RWPE1 (cell line): ENCODE measurements around the gene OLFM2.

Experiments
- CTCF ChIA-PET: fragments of 350-600 bp; sonication (Branson Sonifier 250); formaldehyde crosslinking; extraction: SDS; loops from one replicate; lab custom pipeline; 2021; lab: Yijun Ruan, JAX
- POLR2A ChIA-PET: fragments of 400-600 bp; formaldehyde crosslinking; extraction: SDS; loops from one replicate; lab custom pipeline; 2020; ENCODE audit warnings: antibody characterized with exemption; ENCODE audit not compliant: low non-redundant PET; lab: Yijun Ruan, JAX
- DNase-seq: peaks from one replicate; pipeline ENCODE4 v3.0.0; 2012; ENCODE audit warnings: low spot score
- H3K27ac ChIP-seq: fragments of 450-650 bp; 2 replicates; pipeline ENCODE4 v1.5.1; 2017
- CTCF ChIP-seq: fragments of 450-650 bp; conservative IDR thresholded peaks from 2 replicates; pipeline ENCODE4 v1.5.1; 2017; ENCODE audit warnings: low read depth, mild to moderate bottlenecking

The OLFM2 gene

GRCh38 chr19:9860407-9860806 lies 75.9 kb downstream of the OLFM2 start:
- no peak for DNase-seq
- TF ChIP-seq CTCF: no peak
- no peak overlapping the region for H3K27ac ChIP-seq
- CTCF ChIA-PET: interaction anchor here (0.6 kb wide), 2 partner anchors 54 to 390 kb away, joined by 3 to 4 read pairs; no protein-coding TSS in a partner anchor
- POLR2A ChIA-PET: no interaction called here

- POLR2A ChIA-PET: no interaction called here
- CTCF ChIA-PET: interaction anchor here (0.5 to 0.8 kb wide), 2 partner anchors 11 to 19 kb away, joined by 3 read pairs; no protein-coding TSS in a partner anchor
These were observed 77.5 kb downstream of the OLFM2 start for GRCh38 chr19:9858766-9859165.

GRCh38 chr19:9857920-9858746 lies 78.2 kb downstream of the OLFM2 start:
- DNase-seq: no peak
- POLR2A ChIA-PET: interaction anchor here (0.6 kb wide), 1 partner anchor 17 kb away, joined by 6 read pairs; no protein-coding TSS in a partner anchor
- H3K27ac ChIP-seq: no peak overlapping the region
- TF ChIP-seq CTCF: no peak
- CTCF ChIA-PET: interaction anchor here (0.5 to 0.8 kb wide), 2 partner anchors 11 to 20 kb away, joined by 3 read pairs; no protein-coding TSS in a partner anchor

More at GRCh38 chr19:9858766-9859165, 77.5 kb downstream of the OLFM2 start:
- DNase-seq: no peak
- TF ChIP-seq CTCF: no peak
- H3K27ac ChIP-seq: no peak overlapping the region

- no peak overlapping the region for H3K27ac ChIP-seq
- POLR2A ChIA-PET: no interaction called here
- DNase-seq: no peak
- CTCF ChIA-PET: no interaction called here
- no peak for TF ChIP-seq CTCF
These were observed 79.1 kb downstream of the OLFM2 start for GRCh38 chr19:9857076-9857721.

- ChIA-PET CTCF (no interaction called here), POLR2A (no interaction called here)
- DNase-seq: no peak
- TF ChIP-seq CTCF: no peak
- no peak overlapping the region for H3K27ac ChIP-seq
These were observed 79.7 kb downstream of the OLFM2 start for GRCh38 chr19:9856609-9857008.

- no peak for TF ChIP-seq CTCF
- ChIA-PET CTCF (no interaction called here), POLR2A (no interaction called here)
These were observed 82.0 kb downstream of the OLFM2 start for GRCh38 chr19:9854282-9854846.

More at GRCh38 chr19:9854282-9854846, 82.0 kb downstream of the OLFM2 start:
- H3K27ac ChIP-seq: no peak overlapping the region
- no peak for DNase-seq
